Progenitor cell of endocrine pancreas (in vitro differentiated cells): Measurements from ENCODE around the gene CCR3. TPM values are rescaled to one million over a fixed set of nuclear protein-coding genes. Genes with fewer than 3 reads are reported as not detected.

Source experiments
- DNase-seq: peaks from one replicate; pipeline ENCODE4 v3.0.0; 2021; ENCODE audit warnings: low spot score; ENCODE audit not compliant: unreplicated experiment
- H3K27ac Mint-ChIP-seq: 2 replicates; pipeline ENCODE4 v1.8.0; 2021; ENCODE audit warnings: mild to moderate bottlenecking, moderate library complexity, mixed read lengths
- H3K27me3 Mint-ChIP-seq: 2 replicates; pipeline ENCODE4 v1.8.0; 2021; ENCODE audit warnings: mixed read lengths
- H3K36me3 Mint-ChIP-seq: 2 replicates; pipeline ENCODE4 v1.8.0; 2022; ENCODE audit warnings: mixed read lengths; ENCODE audit not compliant: insufficient read depth
- H3K4me1 Mint-ChIP-seq: 2 replicates; pipeline ENCODE4 v1.8.0; 2021; ENCODE audit warnings: low read depth, mixed read lengths
- H3K4me3 Mint-ChIP-seq: 2 replicates; pipeline ENCODE4 v1.8.0; 2021; ENCODE audit warnings: low read depth, mild to moderate bottlenecking, moderate library complexity, mixed read lengths
- H3K9me3 Mint-ChIP-seq: 2 replicates; pipeline ENCODE4 v1.8.0; 2021; ENCODE audit warnings: low read depth, mixed read lengths
- CTCF ChIP-seq: fragments of 200-600 bp; sonication (generic); IDR thresholded peaks from one replicate; pipeline ENCODE4 v1.5.0; 2021; ENCODE audit warnings: antibody characterized with exemption, mild to moderate bottlenecking; ENCODE audit not compliant: unreplicated experiment
- total RNA-seq: library from RNA; stranded (reverse); gene quantifications from 2 replicates; pipeline ENCODE4 v1.2.1, GENCODE V29; 2021

CCR3 gene
- total RNA-seq, 1 donor from 2014 or later: not detected

GRCh38 chr3:46221391-46221790 lies 20.9 kb upstream of the CCR3 start:
- H3K36me3 Mint-ChIP-seq: peaks cover under 1% of the 10 kb centered on the region
- H3K4me3 Mint-ChIP-seq: no peak overlapping the region
- no peaks in the 10 kb centered on the region for H3K4me1 Mint-ChIP-seq
- DNase-seq: no peak
- H3K27me3 Mint-ChIP-seq: peaks cover 5% of the 10 kb centered on the region
- TF ChIP-seq CTCF: no peak
- H3K9me3 Mint-ChIP-seq: peaks cover 23% of the 10 kb centered on the region
- H3K27ac Mint-ChIP-seq: no peak overlapping the region

DNA sequence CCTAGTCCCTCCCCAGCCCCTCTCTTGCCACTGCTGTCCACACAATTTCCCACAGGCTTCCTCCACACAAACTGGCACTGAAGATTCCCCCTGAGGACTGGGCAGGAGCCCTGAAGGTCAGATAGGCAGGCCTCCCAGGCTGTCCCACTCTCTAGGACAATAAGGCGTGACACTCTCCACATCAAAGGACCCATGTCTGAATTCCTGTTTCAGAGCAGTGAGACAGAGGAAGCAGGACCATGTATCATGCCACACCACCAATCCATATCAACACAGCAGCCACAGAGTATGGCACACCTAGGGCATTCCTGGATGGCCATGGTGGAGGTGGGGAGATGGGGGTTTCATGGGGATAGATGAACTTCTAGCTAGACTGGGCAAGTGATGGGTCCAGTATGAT lies 20.3 kb upstream of the CCR3 start:
- no peak overlapping the region for H3K27ac Mint-ChIP-seq
- no peaks in the 10 kb centered on the region for H3K4me1 Mint-ChIP-seq
- peaks cover 5% of the 10 kb centered on the region for H3K27me3 Mint-ChIP-seq
- DNase-seq: no peak
- no peak for TF ChIP-seq CTCF
- peaks cover 26% of the 10 kb centered on the region for H3K9me3 Mint-ChIP-seq
- H3K36me3 Mint-ChIP-seq: peaks cover 2% of the 10 kb centered on the region
- H3K4me3 Mint-ChIP-seq: no peak overlapping the region

- no peak overlapping the region for H3K4me3 Mint-ChIP-seq
- peaks cover 5% of the 10 kb centered on the region for H3K27me3 Mint-ChIP-seq
- TF ChIP-seq CTCF: no peak
- no peak overlapping the region for H3K27ac Mint-ChIP-seq
- H3K9me3 Mint-ChIP-seq: peaks cover 23% of the 10 kb centered on the region
- no peaks in the 10 kb centered on the region for H3K4me1 Mint-ChIP-seq
- DNase-seq: no peak
- H3K36me3 Mint-ChIP-seq: peaks cover 2% of the 10 kb centered on the region
Observed at GRCh38 chr3:46222435-46223161, 19.7 kb upstream of the CCR3 start.

DNA sequence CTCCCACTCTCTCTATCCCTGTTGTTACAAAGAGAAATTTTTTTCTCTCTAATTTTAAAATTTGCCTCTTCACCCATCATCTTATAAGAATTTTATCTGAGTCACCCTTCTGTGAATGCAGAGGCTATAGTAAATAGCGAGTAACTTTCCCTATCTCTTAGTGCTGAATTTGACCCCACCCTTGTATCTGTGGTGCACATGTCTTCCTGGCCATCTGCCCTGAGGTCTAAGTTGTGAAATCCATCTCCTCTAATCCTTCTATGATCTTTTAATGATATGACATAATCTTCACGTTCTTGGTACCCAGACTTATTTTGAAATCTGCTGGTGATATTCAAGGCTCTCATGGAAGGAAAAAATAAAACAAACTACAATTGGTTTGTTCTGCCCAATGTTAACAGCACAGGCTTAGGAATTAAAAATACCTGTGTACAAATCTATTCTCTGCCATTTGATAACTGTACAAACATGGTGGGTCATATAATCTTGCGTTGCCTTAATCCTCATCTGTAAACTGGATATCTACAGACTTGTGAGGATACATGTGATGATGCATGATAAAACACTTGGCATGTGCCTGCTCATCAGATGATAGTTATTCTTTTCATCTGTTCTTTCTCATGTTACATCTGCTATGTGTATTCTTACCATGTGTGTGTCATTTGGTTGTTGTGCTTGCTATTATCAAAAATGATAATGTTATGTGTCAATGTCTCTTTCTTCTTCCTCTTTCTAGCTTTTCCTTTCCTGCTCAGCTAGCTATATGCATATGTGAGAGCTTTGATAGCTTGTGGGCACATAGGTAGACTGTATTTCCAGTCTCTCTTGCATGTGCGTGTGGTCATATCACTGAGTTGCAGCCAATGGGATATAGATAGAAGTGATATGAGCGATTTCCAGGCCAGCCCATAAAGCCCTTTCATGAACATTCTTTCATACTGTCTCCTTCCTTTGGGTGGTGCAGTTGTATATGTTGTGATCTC lies 13.7 kb upstream of the CCR3 start:
- Mint-ChIP-seq H3K4me1 (no peaks in the 10 kb centered on the region), H3K36me3 (peaks cover 2% of the 10 kb centered on the region), H3K9me3 (peaks cover 6% of the 10 kb centered on the region), H3K27me3 (peaks cover 6% of the 10 kb centered on the region), H3K4me3 (no peak overlapping the region), H3K27ac (no peak overlapping the region)
- no peak for DNase-seq
- TF ChIP-seq CTCF: no peak

GRCh38 chr3:46231323-46231722 lies 10.9 kb upstream of the CCR3 start:
- Mint-ChIP-seq H3K27me3 (peaks cover 4% of the 10 kb centered on the region), H3K36me3 (peaks cover 2% of the 10 kb centered on the region), H3K4me1 (no peaks in the 10 kb centered on the region), H3K9me3 (peaks cover 3% of the 10 kb centered on the region), H3K27ac (no peak overlapping the region), H3K4me3 (no peak overlapping the region)
- TF ChIP-seq CTCF: no peak
- no peak for DNase-seq
